GM21526 (cell line): ENCODE data around the gene TIMM29.

ENCODE experiments used
- ATAC-seq: cut with Tn5 transposase; IDR thresholded peaks from one replicate; pipeline ENCODE4 v1.9.1; 2021; ENCODE audit warnings: moderate library complexity; ENCODE audit not compliant: unreplicated experiment, low FRiP score

TIMM29 gene

GRCh38 chr19:10928563-10929401, at the start of gene TIMM29, which contains the start of gene YIPF2:
Gene TIMM29, plus strand, starts transcription at chr19:10928811. Its CDS starts 12 bp downstream, at chr19:10928823.
Gene YIPF2, minus strand, starts transcription at chr19:10928639. Its CDS starts 229 bp downstream, at chr19:10928410.
- peak; percentile 72 for ATAC-seq

DNA sequence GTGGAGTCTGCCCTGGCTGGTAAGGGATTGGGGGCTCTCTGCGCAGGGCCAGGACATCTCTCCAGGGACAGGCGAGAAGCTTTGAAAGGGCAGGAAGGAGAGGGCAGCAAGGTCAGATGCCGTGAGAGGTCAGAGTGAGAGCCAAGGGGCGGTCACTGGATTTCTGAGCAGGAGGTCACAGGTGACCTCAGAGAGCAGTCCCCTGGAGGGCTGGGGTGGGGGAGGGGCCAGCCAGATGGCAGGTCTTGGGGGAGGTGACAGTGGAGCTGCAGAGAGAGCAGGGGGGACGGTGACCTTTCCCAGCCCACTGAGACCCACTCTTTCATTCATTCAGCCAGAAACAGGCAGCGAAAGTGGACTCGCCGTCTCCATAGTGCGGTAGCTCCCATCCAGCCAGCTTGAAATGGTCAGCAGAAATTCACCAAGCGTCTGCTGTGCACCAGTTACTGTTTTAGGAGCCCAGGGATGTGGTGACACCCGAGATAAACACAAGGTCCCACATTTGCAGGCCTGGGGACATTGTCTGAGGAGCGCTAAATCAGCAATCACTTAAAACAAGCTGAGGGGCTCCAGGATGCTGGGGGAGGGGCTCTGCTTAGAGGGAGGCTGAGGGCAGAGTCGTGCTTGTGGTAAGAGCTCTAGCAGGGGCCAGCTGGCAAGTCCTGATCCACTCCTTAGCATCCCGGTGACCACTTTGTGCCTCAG, 47.1 kb upstream of the TIMM29 start:
- no peak for ATAC-seq

DNA sequence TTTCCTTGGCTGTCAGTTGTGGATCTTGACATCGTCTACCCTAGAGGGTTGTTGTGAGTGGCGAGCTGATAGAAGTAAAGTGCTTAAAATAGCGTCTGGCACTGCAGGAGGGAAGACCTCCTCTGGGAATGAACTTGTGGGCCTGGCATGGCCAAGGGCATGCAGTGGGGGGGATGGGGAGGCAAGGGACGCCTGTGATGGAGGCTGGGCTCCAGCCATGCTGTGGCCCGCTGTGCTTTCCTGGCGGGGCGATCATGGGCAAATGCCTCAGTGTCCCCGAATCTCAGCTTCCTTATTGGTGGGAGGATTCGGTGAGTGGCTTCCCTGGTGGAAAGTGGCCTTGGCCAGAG, 46.5 kb upstream of the TIMM29 start:
- ATAC-seq = no peak

- ATAC-seq = no peak
Observed at GRCh38 chr19:10884274-10884673, 44.3 kb upstream of the TIMM29 start.

GRCh38 chr19:10885201-10886169, 43.1 kb upstream of the TIMM29 start:
- no peak for ATAC-seq

DNA sequence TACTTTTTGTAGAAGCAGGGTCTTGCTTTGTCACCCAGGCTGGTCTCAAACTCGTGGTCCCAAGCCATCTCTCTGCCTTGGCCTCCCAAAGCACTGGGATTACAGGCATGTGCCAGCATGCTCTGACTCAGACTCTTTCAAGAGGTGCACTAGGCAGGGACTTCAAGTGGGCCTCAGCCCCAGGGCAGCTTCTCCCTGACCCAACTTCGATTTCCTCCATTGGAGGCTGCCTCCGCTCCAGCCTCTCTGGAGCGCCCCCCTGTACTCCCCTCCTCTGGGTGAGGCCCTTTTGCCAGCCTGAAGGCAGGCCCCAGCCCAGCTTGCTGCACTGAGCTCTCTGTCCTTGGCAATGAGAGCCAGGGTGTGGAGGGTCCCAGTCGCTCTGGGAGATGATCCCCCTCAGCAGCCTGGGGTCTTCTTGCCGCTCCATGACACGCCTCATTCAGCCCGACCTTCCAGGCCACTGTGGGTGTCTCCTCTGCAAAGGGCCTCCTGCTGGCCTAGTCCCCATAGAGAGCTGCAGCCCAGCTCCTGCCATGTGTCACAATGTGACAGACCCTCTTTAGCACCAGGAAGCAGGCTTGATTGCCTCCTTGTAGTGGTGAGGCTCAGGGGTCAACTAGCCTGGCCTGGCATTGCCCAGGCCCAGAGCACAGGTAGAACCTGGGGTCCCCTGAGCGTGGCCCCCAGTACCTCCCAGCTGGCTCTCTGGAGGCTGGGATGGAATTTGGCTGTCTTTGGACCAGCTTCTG, 40.8 kb upstream of the TIMM29 start:
- no peak for ATAC-seq

GRCh38 chr19:10888421-10888866, 40.2 kb upstream of the TIMM29 start:
- no peak for ATAC-seq

DNA sequence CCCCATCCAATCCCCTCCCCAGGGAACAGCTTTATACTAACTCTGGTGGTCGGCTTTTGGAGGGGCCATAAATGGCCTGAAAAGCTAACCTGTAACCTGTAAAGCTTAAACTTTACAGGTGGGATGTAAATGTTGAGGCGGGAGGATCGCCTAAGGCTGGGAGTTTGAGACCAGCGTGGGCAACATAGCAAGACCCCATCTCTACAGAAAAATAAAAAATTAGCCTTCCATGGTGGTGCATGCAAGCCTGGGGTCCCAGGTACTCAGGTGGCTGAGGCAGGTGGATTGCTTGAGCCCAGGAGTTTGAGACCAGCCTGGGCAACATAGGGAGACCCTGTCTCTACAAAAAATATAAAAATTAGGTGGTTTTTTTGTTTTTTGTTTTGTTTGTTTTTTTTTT, 38.7 kb upstream of the TIMM29 start:
- ATAC-seq = no peak

- ATAC-seq = no peak
Observed at GRCh38 chr19:10891405-10892086, 37.1 kb upstream of the TIMM29 start.

GRCh38 chr19:10892256-10892655, 36.4 kb upstream of the TIMM29 start:
- no peak for ATAC-seq

GRCh38 chr19:10894911-10895213, 33.7 kb upstream of the TIMM29 start:
- no peak for ATAC-seq

DNA sequence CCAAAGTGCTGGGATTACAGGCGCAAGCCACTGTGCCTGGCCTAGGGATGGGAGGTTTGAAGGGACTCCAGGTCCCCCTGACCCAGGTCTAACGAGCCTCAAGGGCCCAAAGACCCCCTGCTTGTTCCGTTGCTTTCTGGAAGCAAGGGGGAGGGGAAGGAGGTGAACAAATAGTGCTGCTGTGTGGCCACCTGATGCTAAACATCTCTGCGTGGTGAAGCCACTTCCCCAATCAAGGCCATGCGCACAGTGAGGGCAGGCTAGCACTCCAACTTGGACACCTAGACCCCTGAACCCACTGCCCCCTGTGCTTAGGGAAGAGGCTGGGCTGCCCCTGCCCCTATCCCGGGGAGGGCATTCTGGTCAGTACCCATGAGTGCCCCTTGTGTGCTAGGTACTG, 33.2 kb upstream of the TIMM29 start:
- no peak for ATAC-seq

GRCh38 chr19:10895920-10896319, 32.7 kb upstream of the TIMM29 start:
- ATAC-seq = no peak

DNA sequence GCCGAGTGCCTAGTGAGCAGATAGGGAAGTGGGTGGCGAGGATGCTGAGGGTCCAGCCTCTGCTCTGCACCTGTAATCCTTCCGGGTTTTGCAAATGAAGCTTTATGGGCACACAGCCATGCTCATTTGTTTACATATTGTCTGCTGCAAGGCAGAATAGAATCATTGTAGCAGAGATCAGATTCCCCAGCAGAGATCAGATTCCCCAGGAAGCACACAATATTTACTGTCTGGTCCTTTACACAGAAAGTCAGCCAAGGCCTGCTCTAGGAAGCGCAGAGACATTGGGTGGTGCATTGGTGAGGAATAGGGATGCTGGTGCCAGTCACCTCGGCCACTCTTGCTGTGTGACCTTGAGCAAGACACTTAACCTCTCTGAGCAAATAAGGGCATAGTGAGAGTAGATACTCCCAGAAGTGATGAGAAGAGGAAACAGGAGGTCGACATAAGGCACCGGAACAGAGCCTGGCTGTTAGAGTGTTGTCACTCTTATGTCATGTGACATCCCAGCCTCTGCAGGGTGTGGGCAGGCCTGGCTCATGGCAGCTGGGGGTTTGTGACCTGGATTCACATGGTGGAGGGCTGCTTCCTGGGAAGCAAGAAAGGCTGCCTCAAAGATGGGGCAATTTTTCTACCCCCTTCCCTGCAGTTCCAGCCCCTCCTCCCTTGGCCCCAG, 31.6 kb upstream of the TIMM29 start:
- no peak for ATAC-seq

- no peak for ATAC-seq
Observed at GRCh38 chr19:10898633-10899032, 30.0 kb upstream of the TIMM29 start.

- no peak for ATAC-seq
Observed at GRCh38 chr19:10899151-10899653, 29.4 kb upstream of the TIMM29 start.

GRCh38 chr19:10907925-10908324, 20.7 kb upstream of the TIMM29 start:
- ATAC-seq = no peak

- no peak for ATAC-seq
Observed at GRCh38 chr19:10908380-10908960, 20.1 kb upstream of the TIMM29 start.
